ENCODE data around the gene DCUN1D2. TPM values are rescaled to one million over a fixed set of nuclear protein-coding genes. Genes with fewer than 3 reads are reported as not detected.

Gene DCUN1D2
- total RNA-seq, 2 donors from 2014 or later, result 35.8 to 44.7 TPM

DNA sequence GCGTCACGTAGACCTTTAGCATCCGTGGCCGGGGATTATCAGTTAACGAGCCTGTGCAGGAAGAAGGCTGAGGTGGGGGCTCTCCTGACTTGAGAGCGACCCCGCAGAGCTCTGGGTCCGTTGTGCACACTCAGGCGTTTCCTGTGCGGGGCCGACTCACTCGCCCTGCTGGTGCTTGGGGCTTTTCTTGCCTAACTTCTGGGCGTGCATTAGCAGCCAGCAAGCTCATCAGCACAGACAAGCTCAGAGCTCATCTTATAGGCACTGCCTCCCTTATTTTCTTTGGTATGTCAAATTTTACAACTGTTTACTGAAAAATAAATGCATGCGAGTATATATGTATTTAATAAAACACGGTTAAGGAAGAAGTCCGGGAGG lies 60.9 kb downstream of the DCUN1D2 start:
- Mint-ChIP-seq H3K9me3 (no peaks in the 10 kb centered on the region), H3K36me3 (ENCODE audit: low read depth) (peaks cover 8% of the 10 kb centered on the region), H3K4me3 (no peak overlapping the region), H3K4me1 (no peaks in the 10 kb centered on the region), H3K27me3 (ENCODE audit: insufficient read depth) (no peaks in the 10 kb centered on the region), H3K27ac (no peak overlapping the region)
- no peak overlapping the region for H3K27ac ChIP-seq (ENCODE audit: low read depth, low read length)
- H3K4me3 ChIP-seq (ENCODE audit: low read length), result no peak overlapping the region
- no peak for DNase-seq
- TF ChIP-seq, protein P1, sequence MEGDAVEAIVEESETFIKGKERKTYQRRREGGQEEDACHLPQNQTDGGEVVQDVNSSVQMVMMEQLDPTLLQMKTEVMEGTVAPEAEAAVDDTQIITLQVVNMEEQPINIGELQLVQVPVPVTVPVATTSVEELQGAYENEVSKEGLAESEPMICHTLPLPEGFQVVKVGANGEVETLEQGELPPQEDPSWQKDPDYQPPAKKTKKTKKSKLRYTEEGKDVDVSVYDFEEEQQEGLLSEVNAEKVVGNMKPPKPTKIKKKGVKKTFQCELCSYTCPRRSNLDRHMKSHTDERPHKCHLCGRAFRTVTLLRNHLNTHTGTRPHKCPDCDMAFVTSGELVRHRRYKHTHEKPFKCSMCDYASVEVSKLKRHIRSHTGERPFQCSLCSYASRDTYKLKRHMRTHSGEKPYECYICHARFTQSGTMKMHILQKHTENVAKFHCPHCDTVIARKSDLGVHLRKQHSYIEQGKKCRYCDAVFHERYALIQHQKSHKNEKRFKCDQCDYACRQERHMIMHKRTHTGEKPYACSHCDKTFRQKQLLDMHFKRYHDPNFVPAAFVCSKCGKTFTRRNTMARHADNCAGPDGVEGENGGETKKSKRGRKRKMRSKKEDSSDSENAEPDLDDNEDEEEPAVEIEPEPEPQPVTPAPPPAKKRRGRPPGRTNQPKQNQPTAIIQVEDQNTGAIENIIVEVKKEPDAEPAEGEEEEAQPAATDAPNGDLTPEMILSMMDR (conservative IDR thresholded peaks at IDR 0.05), result no peak
- H3K27me3 ChIP-seq (ENCODE audit: control insufficient read depth, insufficient read depth, low read length, poor library complexity, severe bottlenecking), result no peaks in the 10 kb centered on the region
- no peaks in the 10 kb centered on the region for H3K4me1 ChIP-seq (ENCODE audit: control insufficient read depth, insufficient read depth, low read length)
- 93 to 96% methylated on average over 14 to 16 of the region's 16 CpGs for WGBS, 2 experiments (ENCODE audit: insufficient coverage in 1 of 2, insufficient read length in 1 of 2)
- no peak overlapping the region for H3K9ac ChIP-seq (ENCODE audit: extremely low read depth, low read length, poor library complexity, severe bottlenecking)
- no peaks in the 10 kb centered on the region for H3K36me3 ChIP-seq (ENCODE audit: control insufficient read depth, insufficient read depth, low read length)
- H3K9me3 ChIP-seq (ENCODE audit: control insufficient read depth, low read length), result no peaks in the 10 kb centered on the region

DNA sequence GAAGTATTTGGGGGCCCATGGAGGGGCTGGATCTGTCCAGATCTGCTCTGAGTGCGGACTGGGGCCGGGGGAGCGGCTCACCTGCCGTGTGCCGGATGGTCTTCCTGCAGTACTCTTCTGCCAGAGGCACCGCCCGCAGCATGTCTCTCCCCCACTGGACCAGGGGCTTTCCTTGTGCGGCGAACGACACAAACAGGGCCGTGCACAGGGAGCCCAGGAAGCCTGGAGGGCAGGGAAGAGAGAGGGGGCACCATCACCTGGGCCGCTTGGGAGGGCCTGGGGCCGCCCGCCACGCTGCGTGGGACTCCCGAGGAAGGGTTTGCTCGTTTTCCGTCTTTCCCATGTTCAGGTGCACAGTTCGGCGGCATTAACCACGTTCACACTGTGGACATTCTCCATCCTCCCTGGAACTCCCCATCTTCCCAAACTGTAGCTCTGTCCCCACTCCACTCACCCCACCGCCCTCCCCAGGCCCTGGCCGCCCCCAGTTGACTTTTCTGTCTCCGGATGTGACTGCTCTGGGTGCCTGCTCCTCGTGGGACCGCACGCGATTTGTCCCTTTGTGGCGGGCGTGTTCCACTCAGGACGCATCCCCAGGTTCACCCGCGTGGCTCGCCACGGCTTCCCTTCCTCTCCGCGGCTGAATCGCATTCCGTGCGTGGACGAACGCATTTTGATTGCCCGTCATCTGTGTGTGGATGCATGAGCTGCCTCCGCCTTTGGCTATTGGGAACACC lies 61.5 kb downstream of the DCUN1D2 start:
- H3K27ac Mint-ChIP-seq, result no peak overlapping the region
- peak; percentile 33 for DNase-seq

DNA sequence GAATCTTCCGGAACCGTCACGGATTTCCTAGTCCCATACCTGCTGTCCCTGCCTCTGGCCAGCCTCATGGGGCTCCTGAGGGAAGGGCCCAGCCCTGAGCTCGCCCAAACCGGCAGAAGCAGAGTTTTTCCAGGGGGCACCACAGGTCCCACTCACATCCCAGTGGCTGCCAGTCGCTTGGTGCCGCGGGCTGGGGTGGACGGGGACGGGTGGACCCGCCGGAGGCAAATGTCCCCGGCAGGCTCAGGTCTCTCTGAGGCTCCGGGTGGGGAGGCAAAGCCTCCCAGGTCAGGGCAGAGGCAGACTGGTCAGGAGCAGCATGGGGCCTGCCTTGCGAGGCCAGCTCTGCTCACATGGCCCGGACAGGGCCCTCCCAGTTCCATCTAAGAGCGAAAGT lies 62.0 kb downstream of the DCUN1D2 start:
- Mint-ChIP-seq H3K27me3 (ENCODE audit: insufficient read depth) (no peaks in the 10 kb centered on the region), H3K4me1 (no peaks in the 10 kb centered on the region), H3K9me3 (no peaks in the 10 kb centered on the region), H3K27ac (peak overlapping the region; percentile 44), H3K4me3 (no peak overlapping the region), H3K36me3 (ENCODE audit: low read depth) (peaks cover 8% of the 10 kb centered on the region)
- Histone ChIP-seq H3K4me3 (ENCODE audit: low read length) (no peak overlapping the region), H3K27ac (ENCODE audit: low read depth, low read length) (no peak overlapping the region), H3K9ac (ENCODE audit: extremely low read depth, low read length, poor library complexity, severe bottlenecking) (no peak overlapping the region), H3K36me3 (ENCODE audit: control insufficient read depth, insufficient read depth, low read length) (no peaks in the 10 kb centered on the region), H3K9me3 (ENCODE audit: control insufficient read depth, low read length) (no peaks in the 10 kb centered on the region), H3K27me3 (ENCODE audit: control insufficient read depth, insufficient read depth, low read length, poor library complexity, severe bottlenecking) (no peaks in the 10 kb centered on the region), H3K4me1 (ENCODE audit: control insufficient read depth, insufficient read depth, low read length) (no peaks in the 10 kb centered on the region)
- peak; percentile 52 for DNase-seq
- TF ChIP-seq, protein P1 (conservative IDR thresholded peaks at IDR 0.05), result no peak
- WGBS, 2 experiments (ENCODE audit: insufficient coverage in 1 of 2, insufficient read length in 1 of 2), result 95 to 100% methylated on average over 1 to 17 of the region's 17 CpGs

More for the DNA sequence above, 61.5 kb downstream of the DCUN1D2 start:
- Histone ChIP-seq H3K27ac (ENCODE audit: low read depth, low read length) (no peak overlapping the region), H3K4me1 (ENCODE audit: control insufficient read depth, insufficient read depth, low read length) (no peaks in the 10 kb centered on the region), H3K27me3 (ENCODE audit: control insufficient read depth, insufficient read depth, low read length, poor library complexity, severe bottlenecking) (no peaks in the 10 kb centered on the region), H3K9ac (ENCODE audit: extremely low read depth, low read length, poor library complexity, severe bottlenecking) (no peak overlapping the region), H3K4me3 (ENCODE audit: low read length) (no peak overlapping the region), H3K9me3 (ENCODE audit: control insufficient read depth, low read length) (no peaks in the 10 kb centered on the region), H3K36me3 (ENCODE audit: control insufficient read depth, insufficient read depth, low read length) (no peaks in the 10 kb centered on the region)
- WGBS, 2 experiments (ENCODE audit: insufficient coverage in 1 of 2, insufficient read length in 1 of 2), result 93 to 94% methylated on average over 44 to 45 of the region's 45 CpGs
- no peaks in the 10 kb centered on the region for H3K9me3 Mint-ChIP-seq
- H3K4me3 Mint-ChIP-seq, result no peak overlapping the region
- peaks cover 8% of the 10 kb centered on the region for H3K36me3 Mint-ChIP-seq (ENCODE audit: low read depth)
- H3K4me1 Mint-ChIP-seq, result no peaks in the 10 kb centered on the region
- TF ChIP-seq, protein P1 (conservative IDR thresholded peaks at IDR 0.05), result no peak
- no peaks in the 10 kb centered on the region for H3K27me3 Mint-ChIP-seq (ENCODE audit: insufficient read depth)
